Measurements from ENCODE around the gene RPL28. TPM values are rescaled to one million over a fixed set of nuclear protein-coding genes. Genes with fewer than 3 reads are reported as not detected.
"Not testable (repeated sequence)": the region's sequence is repeated elsewhere in the genome, so short reads cannot be mapped to it uniquely, and the experiment has no call there.

Gene RPL28
- total RNA-seq, 1 donor from 2014 or later = 569 TPM

DNA sequence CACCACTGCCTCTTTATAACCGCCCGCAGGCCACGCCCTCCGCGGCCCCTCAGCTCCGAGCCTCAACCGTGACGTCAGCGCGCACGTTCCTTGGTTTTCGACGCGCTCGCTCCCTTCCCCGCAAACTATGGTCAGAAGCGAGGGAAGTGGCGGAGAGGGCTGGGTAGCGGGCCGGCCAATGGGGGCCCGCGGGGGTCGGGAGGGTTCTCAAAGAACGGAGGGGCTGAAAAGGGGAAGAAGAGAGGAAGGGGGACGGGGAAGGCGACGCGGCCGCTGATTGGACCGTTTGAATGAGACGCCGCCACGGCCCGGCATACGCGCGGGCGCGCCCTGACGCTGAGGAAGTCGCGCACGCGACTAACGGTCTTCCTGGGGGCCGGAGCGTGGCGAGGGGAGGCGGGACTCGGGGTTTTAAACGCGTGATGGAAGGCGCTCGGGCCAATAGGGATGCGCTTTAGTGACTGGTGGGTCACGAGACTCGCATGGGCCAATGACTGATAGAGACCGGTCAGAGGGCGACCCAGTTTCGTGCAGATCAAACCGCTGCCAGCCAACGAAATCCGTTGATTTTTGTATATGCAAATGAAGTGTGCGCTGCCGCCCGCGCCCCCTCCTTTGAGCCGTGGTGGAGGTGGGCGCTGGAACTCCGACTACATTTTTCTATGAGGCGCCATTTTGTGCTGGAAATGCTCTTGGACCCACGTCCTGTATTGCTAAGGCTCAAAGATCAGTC lies 22.2 kb downstream of the RPL28 start:
- ATAC-seq (ENCODE audit: poor library complexity) = peak; percentile 97
- peak; percentile 99 for DNase-seq
- intact Hi-C loops (cut with DNase I) = no loop called here

DNA sequence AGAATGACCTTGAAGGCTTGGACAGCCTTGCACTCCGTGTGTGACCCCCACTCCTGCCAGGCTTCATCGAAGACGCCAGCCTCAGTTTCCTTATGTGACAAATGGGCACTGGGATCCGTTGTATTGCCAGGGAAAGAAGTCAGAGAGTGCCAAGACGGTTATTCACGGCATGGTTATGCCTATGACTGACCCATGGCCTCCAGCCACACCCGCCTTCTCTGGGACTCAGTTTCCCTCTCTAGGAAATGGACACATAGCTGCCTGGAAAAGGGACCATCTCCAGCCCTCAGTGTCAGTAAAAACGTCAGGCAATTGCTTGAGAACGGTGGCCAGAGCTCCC lies 22.8 kb downstream of the RPL28 start:
- no peak for ATAC-seq (ENCODE audit: poor library complexity)
- no peak for DNase-seq
- intact Hi-C loops (cut with DNase I) = no loop called here

DNA sequence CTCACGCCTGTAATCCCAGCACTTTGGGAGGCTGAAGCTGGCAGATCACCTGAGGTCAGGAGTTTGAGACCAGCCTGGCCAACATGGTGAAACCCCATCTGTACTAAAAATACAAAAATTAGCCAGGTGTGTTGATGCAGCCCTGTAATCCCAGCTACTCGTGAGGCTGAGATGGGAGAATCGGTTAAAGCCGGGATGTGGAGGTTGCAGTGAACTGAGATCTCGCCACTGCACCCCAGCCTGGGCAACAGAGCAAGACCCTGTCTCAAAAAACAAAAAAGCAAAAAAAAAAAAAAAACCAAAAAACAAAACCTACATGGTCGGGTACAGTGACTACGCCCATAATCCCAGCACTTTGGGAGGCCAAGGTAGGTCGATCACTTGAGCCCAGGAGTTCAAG lies 23.4 kb downstream of the RPL28 start:
- DNase-seq; intact Hi-C loops (cut with DNase I); ATAC-seq (ENCODE audit: poor library complexity): not testable (repeated sequence)

DNA sequence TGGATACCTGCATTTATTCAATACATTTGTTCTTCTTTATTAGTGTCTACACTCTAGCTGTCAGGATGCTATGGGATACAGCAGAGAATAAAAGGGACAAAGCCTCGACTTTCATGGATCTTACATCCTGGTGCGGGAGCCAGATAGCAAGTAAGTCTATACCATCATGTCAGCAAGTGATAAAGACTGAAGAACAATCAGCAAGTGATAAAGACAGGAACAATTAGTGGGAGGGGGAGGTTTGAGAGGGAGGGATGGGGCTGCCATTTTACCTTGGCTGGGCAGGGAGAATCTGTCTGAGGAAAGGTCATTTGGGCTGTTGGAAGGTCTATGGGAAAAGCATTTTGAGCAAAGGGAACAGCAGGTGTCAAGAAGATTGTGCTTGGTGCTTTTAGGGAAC lies 24.4 kb downstream of the RPL28 start:
- ATAC-seq (ENCODE audit: poor library complexity) (no peak), DNase-seq (no peak)
- intact Hi-C loops (cut with DNase I) = no loop called here

DNA sequence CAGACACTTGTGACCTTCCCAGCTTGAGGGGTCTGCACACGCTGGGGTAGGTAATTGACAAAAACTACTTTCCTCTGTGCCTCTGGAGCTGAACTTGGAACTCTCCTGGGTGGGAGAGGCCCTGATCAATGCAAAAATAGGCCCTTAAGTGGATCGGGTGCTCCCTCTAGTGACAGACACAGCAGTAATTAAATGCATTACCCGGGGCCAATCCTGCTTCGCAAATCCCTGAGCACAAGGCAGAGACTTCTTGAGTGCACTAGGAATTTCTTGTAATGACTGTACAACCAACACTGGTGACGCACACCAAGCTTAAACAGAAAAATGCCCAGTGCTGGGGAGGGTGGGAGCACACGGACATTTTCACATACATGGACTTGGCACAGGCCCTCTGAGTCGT lies 32.5 kb downstream of the RPL28 start:
- DNase-seq (no peak), ATAC-seq (ENCODE audit: poor library complexity) (peak; percentile 80)
- intact Hi-C loops (cut with DNase I) = loop anchor here (5.0 kb wide), 1 partner anchor 276 kb away; no protein-coding TSS in a partner anchor

DNA sequence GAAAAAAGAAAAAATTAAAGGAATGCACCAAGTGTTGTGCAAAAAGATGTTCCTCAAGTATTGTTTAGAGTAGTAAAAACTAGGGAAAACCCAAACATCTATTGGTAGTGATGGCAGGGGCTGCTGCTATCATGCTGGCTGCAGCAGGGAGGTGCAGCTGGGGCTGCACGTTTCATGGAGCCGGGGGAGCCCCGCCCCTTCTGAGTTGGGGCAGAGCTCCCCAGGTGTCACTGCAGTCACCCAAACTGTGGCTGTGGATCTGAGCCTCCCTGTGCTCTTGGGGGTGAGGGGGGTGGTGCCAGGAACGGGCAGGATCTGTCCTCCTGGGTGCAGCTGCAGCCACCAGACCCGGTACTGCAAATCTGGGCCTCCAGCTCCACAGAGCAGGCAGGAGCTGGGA lies 33.4 kb downstream of the RPL28 start:
- DNase-seq (no peak), ATAC-seq (ENCODE audit: poor library complexity) (no peak)
- intact Hi-C loops (cut with DNase I) = loop anchor here (5.0 kb wide), 1 partner anchor 277 kb away; no protein-coding TSS in a partner anchor

DNA sequence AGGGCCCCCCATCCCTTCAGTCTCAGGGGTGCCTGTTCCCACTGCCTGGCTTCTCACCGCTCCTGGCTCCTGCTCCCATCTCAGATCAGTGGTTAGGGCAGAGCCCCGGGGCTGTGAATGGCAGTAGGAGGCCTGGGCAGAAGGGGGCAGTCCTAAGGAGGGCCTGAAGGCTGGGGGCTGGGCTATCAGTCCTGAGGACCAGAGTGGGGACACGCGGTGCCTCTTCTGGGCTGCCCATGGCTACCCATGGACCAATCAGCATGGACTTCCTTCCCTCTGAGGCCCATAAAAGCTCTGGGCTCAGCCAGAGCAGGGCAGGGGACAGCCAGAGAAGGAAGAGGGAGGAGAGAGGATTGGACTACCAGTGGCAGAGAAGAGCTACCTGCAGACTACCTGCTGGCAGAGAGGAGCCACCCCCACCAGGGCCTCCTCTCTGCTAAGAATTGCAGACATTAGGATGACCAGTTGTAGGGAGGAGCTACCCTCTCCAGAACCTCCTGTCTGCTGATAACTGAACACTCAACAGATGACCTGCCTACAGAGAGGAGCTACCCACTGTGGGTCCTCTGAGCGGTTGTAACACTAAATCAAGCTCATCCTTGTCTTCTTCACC lies 34.0 kb downstream of the RPL28 start:
- ATAC-seq (ENCODE audit: poor library complexity) = no peak
- DNase-seq = no peak
- intact Hi-C loops (cut with DNase I) = loop anchor here (5.0 kb wide), 1 partner anchor 277 kb away; no protein-coding TSS in a partner anchor

DNA sequence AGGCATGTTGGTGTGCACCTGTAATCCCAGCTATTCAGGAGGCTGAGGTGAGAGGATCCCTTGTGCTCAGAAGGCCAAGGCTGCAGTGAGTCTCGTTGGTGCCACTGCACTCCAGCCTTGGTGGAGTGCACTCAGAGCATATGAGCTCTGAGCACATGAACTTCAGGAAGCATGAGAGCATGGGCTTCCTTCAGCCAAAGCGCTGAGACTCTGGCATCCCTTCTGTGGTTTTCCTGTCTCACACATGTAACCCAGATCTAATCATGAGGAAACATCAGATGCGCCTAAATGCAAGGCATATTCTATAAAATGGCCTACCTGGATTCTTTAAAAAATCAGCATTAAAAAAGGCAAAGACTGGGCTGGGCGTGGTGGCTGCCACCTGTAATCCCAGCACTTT lies 35.5 kb downstream of the RPL28 start:
- intact Hi-C loops (cut with DNase I); ATAC-seq (ENCODE audit: poor library complexity); DNase-seq: not testable (repeated sequence)

DNA sequence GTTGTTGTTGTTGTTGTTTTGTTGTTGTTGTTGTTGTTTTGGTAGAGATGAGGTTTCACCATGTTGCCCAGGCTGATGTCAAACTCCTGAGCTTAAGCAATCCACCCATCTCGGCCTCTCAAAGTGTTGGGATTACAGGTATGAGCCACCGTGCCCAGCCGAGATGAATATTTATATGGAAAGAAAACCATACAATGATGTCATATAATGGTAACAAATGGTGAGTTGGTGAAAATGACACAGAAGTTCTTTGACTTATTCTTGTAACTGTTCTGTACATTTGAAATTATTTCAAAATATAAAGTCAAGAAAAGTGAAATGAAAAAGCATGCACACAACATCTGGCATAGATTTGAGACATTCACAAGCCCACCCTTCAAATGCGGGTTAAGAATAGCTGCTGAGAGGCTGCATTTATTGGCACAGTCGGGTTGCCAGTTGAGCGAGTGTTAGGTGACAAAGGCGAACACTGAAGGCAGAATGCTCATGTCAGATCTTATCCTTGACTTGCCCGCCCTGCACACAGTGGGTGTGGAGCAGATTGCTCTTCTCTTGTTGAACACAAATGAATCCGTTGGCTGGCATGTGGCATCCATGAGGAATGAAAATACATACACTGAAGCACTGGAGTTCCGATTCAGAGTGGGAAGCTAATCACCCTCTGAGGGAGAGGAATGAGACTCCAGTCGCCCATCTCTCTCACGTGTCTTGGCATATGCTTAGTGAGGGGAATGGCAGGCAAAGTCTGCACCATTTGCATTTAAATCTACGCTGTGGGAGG lies 37.7 kb downstream of the RPL28 start:
- ATAC-seq (ENCODE audit: poor library complexity) = no peak
- DNase-seq = no peak
- intact Hi-C loops (cut with DNase I) = no loop called here

DNA sequence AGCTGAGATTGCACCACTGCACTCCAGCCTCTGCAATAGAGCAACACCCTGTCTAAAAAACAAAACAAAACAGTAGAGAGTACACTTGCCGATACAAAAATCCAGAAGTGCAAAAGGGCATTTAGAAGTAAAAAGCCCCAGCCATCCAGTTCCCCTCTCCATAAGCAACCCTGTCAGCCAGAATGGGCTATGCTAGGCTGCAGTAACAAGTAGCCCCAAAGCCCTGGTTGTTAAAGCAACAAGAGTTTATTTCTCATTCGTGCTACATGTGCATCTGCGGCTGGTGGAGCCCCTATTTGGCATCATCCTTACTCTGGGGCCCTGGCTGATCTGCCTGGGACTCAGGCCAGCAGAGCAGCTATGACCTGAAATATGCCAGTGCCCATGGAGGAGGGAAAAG lies 38.8 kb downstream of the RPL28 start:
- ATAC-seq (ENCODE audit: poor library complexity) (no peak), DNase-seq (no peak)
- intact Hi-C loops (cut with DNase I) = no loop called here

DNA sequence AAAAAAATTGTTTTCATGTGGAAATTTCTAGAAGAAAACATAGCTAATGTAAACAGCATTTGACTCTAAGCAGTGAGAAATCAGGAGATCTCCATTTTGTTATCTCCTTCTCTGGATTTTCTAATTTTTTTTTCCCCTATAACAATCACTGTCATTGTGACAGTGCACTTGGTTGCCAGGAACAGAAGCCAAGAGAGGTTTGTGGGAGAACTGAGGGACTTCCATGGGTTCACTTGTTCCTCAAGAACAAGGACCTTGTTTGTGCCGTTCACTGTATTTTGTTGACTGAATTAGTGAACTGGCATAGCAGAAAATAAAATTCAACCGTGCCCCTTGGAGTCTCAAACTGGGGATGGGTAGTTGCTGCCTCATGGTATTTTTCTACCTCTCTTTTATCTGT lies 40.3 kb downstream of the RPL28 start:
- intact Hi-C loops (cut with DNase I) = no loop called here
- DNase-seq (no peak), ATAC-seq (ENCODE audit: poor library complexity) (no peak)

DNA sequence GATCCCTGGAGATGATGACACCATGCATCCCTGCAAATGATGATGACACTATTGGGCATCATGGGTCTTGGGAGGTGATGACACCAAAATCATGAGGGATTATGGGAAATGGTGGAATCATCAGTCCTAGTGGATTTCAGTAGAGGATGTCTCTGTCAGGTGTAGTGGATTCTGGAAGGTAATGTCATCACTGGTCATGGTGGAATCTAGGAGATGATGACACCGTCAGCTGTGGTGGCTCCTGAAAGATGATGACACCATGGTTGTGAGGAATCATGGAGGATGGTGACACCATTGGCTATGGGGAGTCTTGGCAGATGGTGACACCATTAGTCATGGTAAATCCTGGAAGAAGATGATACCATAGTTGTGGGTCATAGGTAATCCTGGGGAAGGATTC lies 45.5 kb downstream of the RPL28 start:
- no peak for DNase-seq
- intact Hi-C loops (cut with DNase I) = no loop called here
- ATAC-seq (ENCODE audit: poor library complexity) = no peak

DNA sequence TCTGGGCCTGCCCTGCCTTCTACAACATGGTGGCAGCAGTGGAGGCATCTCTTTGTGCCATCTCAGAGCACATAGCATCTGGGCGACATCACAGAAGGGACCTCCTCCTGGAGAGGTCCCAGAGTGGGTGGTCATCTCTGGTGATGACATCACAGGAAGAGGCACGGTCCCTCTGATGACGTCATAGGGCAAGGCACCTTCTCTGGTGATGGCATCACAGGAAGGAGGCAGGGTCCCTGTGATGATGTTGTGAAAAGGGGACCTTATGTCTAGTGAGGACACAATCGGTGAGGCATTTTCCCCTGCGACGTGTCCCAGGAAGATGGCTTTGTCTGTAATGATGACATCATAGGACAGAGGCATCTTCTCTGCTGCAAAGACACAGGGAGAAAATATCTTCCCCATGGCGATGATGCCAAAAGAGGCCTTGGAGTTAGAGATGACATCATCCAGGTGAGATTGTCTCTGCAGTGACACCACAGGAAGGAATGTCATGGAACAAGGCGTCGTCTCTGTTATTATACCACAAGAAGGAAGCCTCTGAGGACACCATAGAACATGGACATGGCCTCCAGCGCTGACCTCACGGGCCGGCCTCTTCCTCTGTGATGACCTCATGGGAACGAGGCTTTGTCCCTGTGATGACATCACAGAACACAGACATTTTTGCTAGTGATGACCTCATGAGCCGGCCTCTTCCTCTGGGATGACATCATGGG lies 46.7 kb downstream of the RPL28 start:
- no peak for DNase-seq
- no peak for ATAC-seq (ENCODE audit: poor library complexity)
- intact Hi-C loops (cut with DNase I) = no loop called here

DNA sequence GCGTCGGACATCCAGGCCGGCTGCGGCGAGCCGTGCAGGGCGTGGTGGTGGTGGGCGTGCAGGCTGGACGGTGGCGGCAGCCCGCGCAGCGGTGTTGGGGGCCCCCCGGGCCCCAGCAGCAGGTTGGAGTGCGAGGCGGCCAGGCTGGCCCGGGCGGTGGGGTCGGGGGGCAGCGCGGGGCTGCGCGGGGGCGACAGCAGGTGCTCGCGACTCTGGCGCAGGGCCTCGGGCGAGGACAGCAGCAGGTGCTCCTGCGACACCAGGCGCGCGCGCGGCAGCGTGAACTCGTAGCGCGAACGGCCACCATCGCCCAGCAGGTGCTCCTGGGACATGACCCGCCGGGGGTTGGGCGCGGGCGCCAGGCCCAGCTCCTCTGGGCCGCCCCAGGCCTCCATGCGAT lies 47.6 kb downstream of the RPL28 start:
- DNase-seq = no peak
- no peak for ATAC-seq (ENCODE audit: poor library complexity)
- intact Hi-C loops (cut with DNase I) = no loop called here

DNA sequence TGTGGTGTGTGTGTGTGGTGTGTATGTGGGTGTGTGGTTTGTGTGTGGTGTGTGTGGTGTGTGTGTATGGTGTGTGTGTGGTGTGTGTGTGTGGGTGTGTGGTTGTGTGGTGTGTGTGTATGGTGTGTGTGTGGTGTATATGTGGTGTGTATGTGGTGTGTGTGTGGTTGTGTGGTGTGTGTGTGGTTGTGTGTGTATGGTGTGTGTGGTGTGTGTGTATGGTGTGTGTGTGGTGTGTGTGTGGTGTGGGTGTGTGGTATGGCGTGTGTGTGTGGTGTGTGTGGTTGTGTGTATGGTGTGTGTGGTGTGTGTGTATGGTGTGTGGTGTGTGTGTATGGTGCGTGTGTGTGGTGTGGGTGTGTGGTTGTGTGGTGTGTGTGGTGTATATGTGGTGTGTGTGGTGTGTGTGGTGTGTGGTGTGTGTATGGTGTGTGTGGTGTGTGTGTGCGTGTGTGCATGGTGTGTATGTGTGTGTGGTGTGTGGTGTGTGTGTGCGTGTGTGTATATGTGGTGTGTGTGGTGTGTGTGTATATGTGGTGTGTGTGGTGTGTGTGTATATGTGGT lies 48.7 kb downstream of the RPL28 start:
- no peak for ATAC-seq (ENCODE audit: poor library complexity)
- intact Hi-C loops (cut with DNase I) = no loop called here
- DNase-seq = no peak

DNA sequence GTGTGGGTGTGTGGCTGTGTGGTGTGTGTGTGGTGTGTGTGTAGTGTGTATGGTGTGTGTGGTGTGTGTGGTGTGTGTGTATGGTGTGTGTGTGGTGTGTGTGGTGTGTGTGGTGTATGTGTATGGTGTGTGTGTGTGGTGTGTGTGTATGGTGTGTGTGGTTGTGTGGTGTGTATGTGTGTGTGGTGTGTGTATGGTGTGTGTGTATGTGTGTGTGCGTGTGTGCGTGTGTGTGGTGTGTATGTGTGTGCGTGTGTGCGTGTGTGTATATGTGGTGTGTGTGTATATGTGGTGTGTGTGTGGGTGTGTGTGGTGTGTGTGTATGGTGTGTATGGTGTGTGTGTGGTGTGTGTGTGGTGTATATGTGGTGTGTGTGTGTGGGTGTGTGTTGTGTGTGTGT lies 49.3 kb downstream of the RPL28 start:
- no peak for ATAC-seq (ENCODE audit: poor library complexity)
- intact Hi-C loops (cut with DNase I) = no loop called here
- no peak for DNase-seq

DNA sequence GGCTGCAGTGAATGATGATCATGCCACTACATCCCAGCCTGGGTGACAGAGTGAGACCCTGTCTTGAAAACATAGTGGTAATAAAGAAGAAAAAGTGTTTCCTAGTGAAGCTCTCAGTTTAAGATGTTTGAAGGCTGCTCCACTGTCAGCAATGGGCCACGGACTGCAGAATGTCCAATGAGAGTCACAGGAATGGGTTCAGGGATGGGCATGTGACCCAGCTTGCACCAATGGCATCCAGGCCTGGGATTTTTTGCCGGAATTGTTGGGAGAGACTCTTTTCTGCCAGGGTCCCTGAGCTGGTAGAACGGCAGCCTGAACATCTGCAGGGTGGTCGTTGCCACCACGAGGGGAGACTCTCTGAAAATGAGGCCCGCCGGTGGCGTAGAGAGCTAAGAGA lies 51.1 kb downstream of the RPL28 start:
- DNase-seq (no peak), ATAC-seq (ENCODE audit: poor library complexity) (no peak)
- intact Hi-C loops (cut with DNase I) = no loop called here

DNA sequence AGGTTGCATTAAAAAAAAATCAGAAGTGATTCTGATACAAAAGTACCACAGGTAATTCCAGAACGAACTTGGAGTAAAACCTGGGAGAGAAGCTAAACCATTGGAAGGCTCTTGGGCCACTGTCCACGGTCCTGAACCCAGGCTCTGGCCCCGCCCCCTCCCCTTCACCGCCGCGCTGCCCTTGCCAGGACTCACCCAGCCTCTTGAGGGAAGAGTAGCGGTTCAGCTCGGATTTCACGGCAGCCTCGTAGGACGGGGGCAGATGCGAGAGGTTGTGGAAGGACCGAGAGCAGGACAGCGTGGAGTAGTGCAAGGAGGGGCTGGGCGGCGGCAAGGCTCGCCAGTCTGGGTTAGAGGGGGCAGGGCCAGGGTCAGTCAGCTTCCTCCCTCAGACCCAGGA lies 51.7 kb downstream of the RPL28 start:
- peak; percentile 86 for ATAC-seq (ENCODE audit: poor library complexity)
- peak; percentile 70 for DNase-seq
- intact Hi-C loops (cut with DNase I) = no loop called here

DNA sequence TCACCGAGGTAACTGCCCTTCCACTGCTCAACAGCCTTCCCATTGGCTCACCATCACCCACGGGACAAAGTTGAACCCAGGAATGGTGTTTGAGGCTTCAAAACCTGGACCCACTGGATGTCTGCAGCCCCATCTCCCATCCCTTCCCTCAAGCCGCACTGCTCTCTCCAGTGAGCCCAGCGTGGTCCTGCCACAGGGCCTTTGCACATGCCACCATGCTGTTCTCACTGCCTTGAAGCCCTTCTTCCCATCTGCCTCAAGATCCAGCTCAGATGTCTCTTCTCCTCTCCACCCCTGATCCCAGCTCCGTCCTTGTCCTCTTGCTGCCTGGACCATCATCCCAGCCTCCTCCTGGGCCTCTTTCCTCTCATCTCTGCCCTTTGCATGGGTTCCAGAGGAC lies 53.3 kb downstream of the RPL28 start:
- DNase-seq (no peak), ATAC-seq (ENCODE audit: poor library complexity) (no peak)
- intact Hi-C loops (cut with DNase I) = no loop called here

All from Right ventricle myocardium superior (tissue), 1 donor.